KOPT-K1 (cell line): ENCODE data around the gene SPOCK3.
"Not testable (repeated sequence)": the region's sequence is repeated elsewhere in the genome, so short reads cannot be mapped to it uniquely, and the experiment has no call there.

ENCODE experiments used
- H3K27ac ChIP-seq: fragments of 200-600 bp; sonication (generic); 2 replicates; pipeline ENCODE4 v1.5.1; 2016; ENCODE audit warnings: antibody characterized with exemption, mild to moderate bottlenecking, low read depth, low read length; ENCODE audit not compliant: poor library complexity, severe bottlenecking
- H3K36me3 ChIP-seq: fragments of 200-600 bp; sonication (generic); 2 replicates; pipeline ENCODE4 v1.5.1; 2017; ENCODE audit warnings: antibody characterized with exemption, mild to moderate bottlenecking, low read length, moderate library complexity; ENCODE audit not compliant: insufficient read depth
- H3K9me3 ChIP-seq: fragments of 200-600 bp; sonication (generic); 2 replicates; pipeline ENCODE4 v1.5.1; 2017; ENCODE audit warnings: antibody characterized with exemption, low read length, mild to moderate bottlenecking; ENCODE audit not compliant: insufficient read depth, poor library complexity, severe bottlenecking

The SPOCK3 gene

GRCh38 chr4:166987026-166987425, 247.3 kb downstream of the SPOCK3 start:
- H3K36me3 ChIP-seq = no peaks in the 10 kb centered on the region
- no peak overlapping the region for H3K27ac ChIP-seq
- no peaks in the 10 kb centered on the region for H3K9me3 ChIP-seq

GRCh38 chr4:166981847-166982246, 252.4 kb downstream of the SPOCK3 start:
- H3K36me3 ChIP-seq = no peaks in the 10 kb centered on the region
- H3K27ac ChIP-seq = no peak overlapping the region
- peaks cover 9% of the 10 kb centered on the region for H3K9me3 ChIP-seq

GRCh38 chr4:166980419-166980818, 253.9 kb downstream of the SPOCK3 start:
- H3K9me3 ChIP-seq = peaks cover 9% of the 10 kb centered on the region
- H3K27ac ChIP-seq = no peak overlapping the region
- no peaks in the 10 kb centered on the region for H3K36me3 ChIP-seq

GRCh38 chr4:166977596-166977995, 256.7 kb downstream of the SPOCK3 start:
- H3K27ac ChIP-seq = no peak overlapping the region
- peaks cover 9% of the 10 kb centered on the region for H3K9me3 ChIP-seq
- no peaks in the 10 kb centered on the region for H3K36me3 ChIP-seq

- peaks cover 19% of the 10 kb centered on the region for H3K9me3 ChIP-seq
- H3K36me3 ChIP-seq = no peaks in the 10 kb centered on the region
- no peak overlapping the region for H3K27ac ChIP-seq
These were observed 262.2 kb downstream of the SPOCK3 start for GRCh38 chr4:166972071-166972470.

- not testable (repeated sequence) for H3K36me3 ChIP-seq, H3K27ac ChIP-seq
- H3K9me3 ChIP-seq = peaks cover 19% of the 10 kb centered on the region
These were observed 266.1 kb downstream of the SPOCK3 start for GRCh38 chr4:166968219-166968618.

- peaks cover 19% of the 10 kb centered on the region for H3K9me3 ChIP-seq
- H3K27ac ChIP-seq = no peak overlapping the region
- no peaks in the 10 kb centered on the region for H3K36me3 ChIP-seq
These were observed 268.7 kb downstream of the SPOCK3 start for GRCh38 chr4:166965562-166965961.

GRCh38 chr4:166957451-166957850, 276.8 kb downstream of the SPOCK3 start:
- Histone ChIP-seq H3K27ac (no peak overlapping the region), H3K9me3 (no peaks in the 10 kb centered on the region)

GRCh38 chr4:166956484-166956883, 277.8 kb downstream of the SPOCK3 start:
- Histone ChIP-seq H3K36me3 (no peaks in the 10 kb centered on the region), H3K9me3 (no peaks in the 10 kb centered on the region), H3K27ac (no peak overlapping the region)

More at GRCh38 chr4:166957451-166957850, 276.8 kb downstream of the SPOCK3 start:
- H3K36me3 ChIP-seq = no peaks in the 10 kb centered on the region

- no peaks in the 10 kb centered on the region for H3K9me3 ChIP-seq
- no peaks in the 10 kb centered on the region for H3K36me3 ChIP-seq
- H3K27ac ChIP-seq = no peak overlapping the region
These were observed 292.7 kb downstream of the SPOCK3 start for GRCh38 chr4:166941629-166942028.

GRCh38 chr4:166930464-166930863, 303.8 kb downstream of the SPOCK3 start:
- H3K9me3 ChIP-seq = no peaks in the 10 kb centered on the region
- no peaks in the 10 kb centered on the region for H3K36me3 ChIP-seq
- no peak overlapping the region for H3K27ac ChIP-seq

GRCh38 chr4:166924424-166924823, 309.9 kb downstream of the SPOCK3 start:
- no peaks in the 10 kb centered on the region for H3K9me3 ChIP-seq
- H3K27ac ChIP-seq = no peak overlapping the region
- no peaks in the 10 kb centered on the region for H3K36me3 ChIP-seq

GRCh38 chr4:166913926-166914325, 320.4 kb downstream of the SPOCK3 start:
- Histone ChIP-seq H3K27ac (no peak overlapping the region), H3K9me3 (no peaks in the 10 kb centered on the region), H3K36me3 (no peaks in the 10 kb centered on the region)

GRCh38 chr4:166903408-166903807, 330.9 kb downstream of the SPOCK3 start:
- Histone ChIP-seq H3K36me3 (no peaks in the 10 kb centered on the region), H3K27ac (no peak overlapping the region), H3K9me3 (no peaks in the 10 kb centered on the region)

- Histone ChIP-seq H3K9me3 (no peaks in the 10 kb centered on the region), H3K36me3 (no peaks in the 10 kb centered on the region), H3K27ac (no peak overlapping the region)
These were observed 331.4 kb downstream of the SPOCK3 start for GRCh38 chr4:166902941-166903340.

GRCh38 chr4:166896254-166896653, 338.0 kb downstream of the SPOCK3 start:
- Histone ChIP-seq H3K9me3 (no peaks in the 10 kb centered on the region), H3K36me3 (no peaks in the 10 kb centered on the region), H3K27ac (no peak overlapping the region)

GRCh38 chr4:166895771-166896170, 338.5 kb downstream of the SPOCK3 start:
- H3K36me3 ChIP-seq = no peaks in the 10 kb centered on the region
- H3K9me3 ChIP-seq = no peaks in the 10 kb centered on the region
- no peak overlapping the region for H3K27ac ChIP-seq
